ENCODE measurements around the gene G3BP2.
A peak's percentile ranks its signal among the peaks of the same experiment; 100 is the strongest.
"Not testable (repeated sequence)": the region's sequence is repeated elsewhere in the genome, so short reads cannot be mapped to it uniquely, and the experiment has no call there.

Gene G3BP2

DNA sequence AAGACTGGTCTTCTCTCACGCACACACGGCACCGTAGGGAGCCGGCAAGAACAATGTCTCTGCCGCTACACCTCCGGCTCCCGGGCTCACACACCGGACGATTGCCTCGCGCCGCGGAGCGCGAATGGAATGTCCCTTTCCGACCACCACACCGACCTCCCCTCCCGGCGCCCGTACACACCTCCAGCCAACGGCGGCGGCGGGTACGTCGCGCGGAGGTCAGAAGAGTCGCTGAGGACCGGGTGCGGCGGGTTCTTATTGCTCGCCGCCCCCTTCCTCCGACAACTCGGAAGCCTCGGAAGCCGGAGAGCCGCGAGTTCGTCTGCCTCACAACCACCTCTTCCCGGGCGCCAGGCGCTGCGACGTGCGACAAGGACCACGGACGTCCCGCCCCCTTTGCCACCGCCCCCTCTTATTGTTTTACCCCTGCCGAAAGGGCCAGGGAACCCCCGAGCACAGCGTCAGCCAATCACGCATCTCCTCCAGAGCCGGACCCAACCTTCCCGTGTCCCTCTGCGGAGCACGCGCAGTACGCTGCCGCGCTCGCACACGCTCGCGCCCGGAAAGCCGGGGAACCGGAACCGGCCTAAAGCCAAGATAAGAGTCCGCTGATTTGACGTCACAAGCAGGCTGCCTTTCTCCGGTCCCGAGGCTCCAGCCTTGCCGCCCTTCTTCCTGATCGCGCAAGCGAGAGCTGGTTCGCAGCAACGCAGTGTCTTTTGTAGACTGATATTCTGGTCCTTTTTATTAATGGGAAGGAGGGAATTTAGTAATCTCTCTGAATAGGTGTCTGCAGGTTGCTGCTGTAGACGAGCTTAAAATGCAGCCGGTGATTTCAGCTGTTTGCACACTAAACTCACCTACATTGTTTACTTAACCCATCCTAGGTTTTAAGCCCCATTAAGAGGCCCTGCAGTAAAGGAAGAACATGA is at the start of gene G3BP2:
G3BP2 (minus strand) TSS at position 385 of the 932 bp plus-strand sequence. CDS start 11,386 bp downstream, outside the sequence.
- DNase-seq = peak; percentile 88

DNA sequence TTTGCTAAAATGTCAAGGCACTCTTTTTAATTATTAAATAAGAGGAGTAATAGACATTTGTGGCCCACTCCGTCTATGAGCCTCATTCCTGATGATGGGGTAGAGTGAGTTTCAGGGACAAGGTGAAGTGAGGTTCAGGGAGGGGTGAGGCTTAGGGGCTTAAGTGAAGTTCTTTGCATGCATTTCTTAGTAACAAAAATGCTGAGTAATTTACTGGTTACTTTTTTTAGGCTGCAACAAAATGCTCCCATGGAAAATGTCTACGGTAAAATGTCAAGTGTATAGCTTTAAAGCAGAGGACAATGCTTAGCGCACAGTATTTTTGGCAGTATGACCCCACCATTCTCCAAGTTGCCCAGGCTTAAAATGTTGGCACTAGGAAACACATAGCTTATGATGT is 49.2 kb upstream of the G3BP2 start:
- DNase-seq = no peak

DNA sequence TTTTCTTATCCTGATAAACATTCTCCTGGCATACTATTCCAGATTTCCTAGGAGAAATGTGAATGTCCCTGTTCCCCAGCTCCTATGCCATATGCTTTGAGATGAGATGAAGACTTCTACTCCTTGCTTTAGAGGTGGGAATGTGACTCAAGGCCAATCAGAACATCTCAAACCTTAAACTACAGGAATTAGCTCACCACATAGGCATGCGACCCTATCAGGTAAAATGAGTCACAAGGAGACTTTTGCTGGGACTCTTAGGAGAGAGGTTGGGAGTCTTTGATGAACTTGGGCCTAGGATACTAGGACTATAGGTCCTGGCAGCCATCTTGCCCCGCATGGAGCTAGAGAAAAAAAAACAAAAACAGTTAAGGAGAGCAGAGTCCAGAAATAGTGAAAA is 45.3 kb upstream of the G3BP2 start:
- DNase-seq = no peak

DNA sequence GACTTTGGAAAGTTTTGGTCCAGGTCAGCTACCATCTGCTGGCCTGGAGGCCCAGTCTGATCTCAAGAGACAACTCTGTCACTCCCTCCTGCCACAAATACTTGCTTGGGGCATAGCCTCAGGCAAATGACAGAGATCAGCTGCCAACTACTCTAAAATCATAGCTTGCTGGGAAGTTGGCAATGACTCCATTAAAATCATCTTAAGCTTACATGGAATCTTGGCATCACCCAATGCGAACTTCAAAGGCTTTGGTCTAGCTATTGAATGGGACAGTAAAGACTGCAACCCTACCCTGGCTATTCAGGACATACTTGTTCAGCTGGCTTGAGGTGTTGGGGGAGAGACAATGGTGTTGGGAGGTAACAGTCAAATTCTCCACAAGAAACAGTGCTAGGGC is 44.2 kb upstream of the G3BP2 start:
- DNase-seq = no peak

DNA sequence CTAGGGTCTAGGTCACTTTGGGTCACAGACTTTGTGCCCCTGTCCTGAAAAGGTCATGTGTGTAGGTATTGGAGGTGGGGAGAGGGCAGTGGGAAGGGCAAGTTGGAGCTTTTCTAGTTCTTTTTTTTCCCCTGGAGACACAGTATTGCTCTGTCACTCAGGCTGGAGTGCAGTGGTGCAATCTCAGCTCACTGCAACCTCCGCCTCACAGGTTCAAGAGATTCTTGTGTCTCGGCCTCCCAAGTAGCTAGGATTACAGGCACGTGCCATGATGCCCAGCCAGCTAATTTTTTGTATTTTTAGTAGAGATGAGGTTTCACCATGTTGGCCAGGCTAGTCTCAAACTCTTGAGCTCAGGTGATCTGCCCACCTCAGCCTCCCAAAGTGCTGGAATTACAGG is 42.8 kb upstream of the G3BP2 start:
- not testable (repeated sequence) for DNase-seq

DNA sequence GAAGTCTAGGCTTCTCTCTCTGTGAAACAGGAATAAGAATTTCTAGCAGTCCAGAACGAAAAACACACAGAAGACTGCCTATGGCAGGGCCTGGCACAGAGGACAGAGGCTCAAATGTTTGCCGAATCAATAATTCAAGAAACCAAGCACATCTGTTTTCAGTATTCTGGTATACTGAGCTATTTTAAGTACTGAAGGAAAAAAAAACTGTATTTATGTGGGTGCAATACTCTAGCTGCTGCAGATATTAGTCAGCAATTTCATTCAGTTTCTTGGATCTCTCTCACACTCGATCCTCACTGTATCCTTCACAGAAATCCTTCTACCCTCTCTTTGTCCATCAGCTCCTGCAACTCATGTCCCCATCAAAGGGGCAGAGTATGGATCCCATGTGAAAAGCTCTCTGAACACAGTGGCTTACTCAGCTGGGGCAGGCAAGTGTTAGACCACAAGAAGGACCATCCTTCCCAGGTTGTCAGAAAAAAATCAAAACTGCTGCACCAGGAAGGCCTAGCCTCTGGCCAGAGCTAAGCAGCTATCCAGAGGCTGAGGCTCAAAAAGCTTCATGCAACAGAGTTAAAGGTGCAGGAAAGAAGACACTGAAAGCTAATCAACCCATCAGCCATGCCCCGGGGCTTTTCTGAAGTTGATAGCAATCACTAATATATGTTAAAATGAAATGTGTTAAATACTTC is 42.0 kb upstream of the G3BP2 start:
- no peak for DNase-seq

DNA sequence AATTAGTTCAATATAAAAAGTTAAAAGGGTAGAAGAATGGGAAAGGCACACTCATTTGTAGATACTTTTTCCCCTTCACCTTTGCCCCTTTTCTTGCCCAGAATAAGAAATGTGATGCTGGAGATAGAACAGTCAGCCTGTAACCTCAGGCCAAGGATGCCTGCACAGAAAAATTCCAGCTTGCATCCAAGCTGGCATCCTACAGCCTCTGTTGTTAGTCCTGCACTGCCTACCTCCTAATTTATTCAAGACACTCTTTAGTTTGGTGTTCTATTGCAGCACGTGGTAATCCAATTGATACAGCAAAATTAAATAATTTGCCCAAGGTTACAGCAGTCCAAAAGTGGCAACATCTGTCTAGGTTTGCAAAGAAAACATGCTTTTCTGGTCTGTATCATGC is 41.5 kb upstream of the G3BP2 start:
- DNase-seq = no peak

DNA sequence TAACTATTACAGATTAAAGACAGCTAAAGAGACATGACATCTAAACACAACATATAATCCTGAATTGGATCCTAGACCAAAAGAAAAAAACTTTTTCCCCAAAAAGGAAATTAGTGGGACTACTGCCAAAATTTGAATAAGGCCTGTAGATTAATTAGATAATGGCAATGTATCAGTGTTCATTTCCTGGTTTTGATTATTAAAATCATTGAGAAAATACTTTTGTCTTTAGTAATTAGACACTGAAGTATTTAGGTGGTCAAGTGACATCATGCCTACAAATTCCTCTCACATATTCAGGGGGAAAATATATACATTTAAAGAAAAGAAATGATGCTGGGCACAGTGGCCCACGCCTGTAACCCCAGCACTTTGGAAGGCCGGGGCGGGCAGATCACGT is 40.8 kb upstream of the G3BP2 start:
- DNase-seq = no peak

DNA sequence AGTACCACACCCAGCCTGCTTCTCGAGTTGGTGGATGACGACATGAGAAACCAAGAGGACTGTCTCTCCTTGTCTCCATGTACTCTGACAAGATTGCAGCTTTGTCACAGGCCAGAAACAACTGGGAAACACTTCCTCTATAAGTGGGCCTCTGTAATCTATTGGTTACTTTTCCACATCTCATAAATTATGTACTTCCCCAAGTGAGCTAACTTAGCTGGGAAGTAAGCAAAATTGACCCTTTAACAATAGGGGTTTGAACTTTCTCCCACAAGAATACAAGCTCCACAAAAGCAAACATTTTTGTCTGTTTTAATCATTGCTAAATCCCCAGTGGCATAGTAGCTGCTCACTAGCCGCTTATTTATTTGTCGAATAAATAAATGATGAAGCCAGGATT is 37.0 kb upstream of the G3BP2 start:
- DNase-seq = no peak

DNA sequence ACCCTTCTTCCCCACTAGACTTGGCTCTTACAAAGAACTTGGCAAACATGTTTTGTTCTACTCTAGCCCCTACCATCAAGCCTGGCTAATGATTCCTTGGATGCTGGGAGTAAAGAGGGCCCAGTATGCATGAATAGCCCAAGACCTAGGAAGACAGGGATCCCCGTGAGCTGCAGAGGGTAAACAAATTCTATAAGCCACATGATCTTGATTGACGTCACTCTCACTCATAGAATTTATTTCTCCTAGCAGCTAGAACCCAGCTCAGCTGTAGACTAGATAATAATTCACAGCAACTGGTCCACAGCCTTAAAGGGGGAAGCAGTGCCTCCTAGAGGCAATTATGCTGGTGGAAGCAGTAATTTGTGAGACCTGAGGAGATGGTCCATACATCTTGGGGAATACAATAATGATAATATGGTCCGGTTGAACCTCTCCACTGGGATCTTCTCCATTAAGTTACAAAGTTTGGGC is 35.0 kb upstream of the G3BP2 start:
- no peak for DNase-seq

DNA sequence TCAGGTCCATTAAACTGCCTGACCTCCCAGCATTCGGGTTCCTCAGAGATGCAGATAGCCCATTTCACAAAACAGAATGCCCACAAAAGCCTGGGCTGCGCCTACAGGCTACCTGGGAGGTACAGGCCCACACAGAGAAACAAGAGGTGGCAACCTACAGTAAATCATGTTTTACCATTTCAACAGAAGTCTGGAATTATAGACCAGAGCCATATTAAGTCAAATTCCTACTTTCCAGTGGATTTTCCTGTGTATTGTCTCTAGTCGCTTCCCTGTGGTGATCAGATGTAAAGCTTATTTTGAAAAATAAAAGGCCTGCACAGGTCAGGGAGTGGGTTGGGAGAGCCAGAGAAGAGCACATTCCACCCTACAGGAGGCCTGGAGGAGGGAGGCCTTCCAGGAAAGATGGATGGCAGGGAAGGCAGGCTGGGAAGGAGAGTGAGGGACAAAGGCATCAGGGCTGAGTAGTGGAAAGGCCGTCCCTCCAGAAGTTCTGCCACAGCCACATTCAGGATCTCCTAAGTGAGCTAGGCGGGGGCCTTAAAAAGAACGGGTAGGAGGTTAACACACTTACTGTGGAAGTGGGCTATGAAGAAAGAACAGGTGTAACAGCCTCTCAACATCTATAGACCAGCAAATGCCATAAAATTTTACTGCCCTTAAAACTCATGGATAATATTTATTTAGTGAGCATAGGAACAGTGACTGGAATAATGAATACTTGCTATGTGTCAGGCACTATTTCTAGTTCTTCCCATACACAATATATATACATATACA is 32.2 kb upstream of the G3BP2 start:
- DNase-seq = no peak

DNA sequence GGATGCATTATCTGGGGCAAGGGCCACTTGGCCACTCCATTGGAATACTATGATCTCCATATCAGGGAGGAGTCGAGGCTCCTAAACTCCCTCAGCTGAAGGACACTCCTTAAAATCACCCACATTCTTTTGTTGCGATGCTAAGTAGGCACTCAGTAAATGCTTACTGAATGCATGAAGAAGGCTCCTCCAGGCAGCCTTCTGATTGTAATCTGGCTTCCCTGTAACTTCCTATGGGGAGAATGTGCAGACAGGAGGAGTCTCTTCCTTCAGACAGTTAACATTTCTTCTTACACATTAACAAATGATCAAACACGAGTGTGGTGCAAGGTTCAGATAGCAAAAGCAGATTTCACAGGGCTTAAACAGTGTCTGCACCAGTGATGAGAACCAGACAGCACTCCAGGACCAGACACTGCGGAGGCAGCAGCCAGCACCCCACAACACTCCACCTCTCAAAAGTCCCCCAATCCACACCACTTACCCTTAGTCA is 29.8 kb upstream of the G3BP2 start:
- no peak for DNase-seq

DNA sequence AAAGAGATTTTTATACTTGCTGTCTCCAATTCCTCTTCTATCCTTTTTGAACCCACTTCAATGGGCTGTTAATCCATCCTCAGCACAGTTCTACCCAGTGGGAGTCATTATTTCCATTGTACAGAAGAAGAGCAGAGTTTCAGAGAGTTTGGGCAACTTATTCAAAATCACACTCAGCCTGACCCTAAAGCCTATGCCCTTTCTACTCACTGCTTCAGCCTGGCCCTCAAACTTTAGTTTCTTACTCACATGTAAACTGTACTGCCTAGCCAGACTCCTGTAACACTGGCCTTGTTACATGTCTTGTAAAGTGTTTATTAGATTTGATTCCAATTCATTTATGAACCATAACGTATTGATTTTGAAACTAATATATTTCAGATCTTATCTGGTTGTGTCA is 26.1 kb upstream of the G3BP2 start:
- DNase-seq = no peak

DNA sequence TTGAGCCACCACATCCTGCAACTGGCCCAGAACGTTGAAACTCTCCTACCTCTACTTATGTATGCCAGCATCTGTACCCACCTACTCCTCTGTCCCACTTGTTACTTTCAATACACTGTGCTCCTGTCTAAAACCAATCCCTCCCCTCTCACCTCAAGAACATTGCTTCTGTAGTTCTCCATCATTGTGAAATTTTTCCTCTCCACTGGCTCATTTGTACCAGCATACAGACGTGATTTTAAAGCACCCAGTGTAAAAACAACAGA is 25.7 kb upstream of the G3BP2 start:
- no peak for DNase-seq

DNA sequence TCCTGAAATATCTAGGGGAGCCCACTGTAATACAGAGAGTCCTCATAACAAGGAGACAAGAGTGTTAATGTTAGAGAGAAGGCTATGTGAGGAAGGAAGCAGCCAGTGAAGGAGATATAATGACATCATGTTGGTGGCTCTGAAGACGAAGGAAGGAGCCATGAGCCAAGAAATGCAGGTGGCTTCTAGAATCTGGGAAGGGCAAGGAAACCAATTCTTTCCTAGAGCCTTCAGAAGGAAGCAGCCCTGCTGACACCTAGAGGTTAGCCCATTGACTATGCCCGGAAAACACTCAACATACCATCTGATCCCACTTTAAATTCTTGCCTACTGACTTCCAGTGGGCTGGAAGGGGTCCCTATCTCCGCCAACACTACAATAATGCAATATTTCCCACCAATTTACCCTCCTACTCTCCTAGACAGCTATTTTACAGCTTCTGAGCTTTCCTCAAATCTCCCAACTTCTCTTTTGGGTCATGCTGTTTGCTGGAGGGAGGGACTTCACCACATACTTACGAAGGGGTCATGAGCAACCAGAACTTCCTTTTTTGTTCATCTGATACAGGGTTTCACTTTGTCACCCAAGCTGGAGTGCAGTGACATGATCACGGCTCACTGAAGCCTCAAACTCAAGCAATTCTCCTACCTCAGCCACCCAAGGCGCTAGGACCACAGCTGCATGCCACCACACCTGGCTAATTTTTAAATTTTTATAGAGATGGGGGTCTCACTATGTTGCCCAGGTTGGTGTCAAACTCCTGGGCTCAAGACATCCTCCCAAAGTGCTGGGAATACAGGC is 25.2 kb upstream of the G3BP2 start:
- DNase-seq = no peak

DNA sequence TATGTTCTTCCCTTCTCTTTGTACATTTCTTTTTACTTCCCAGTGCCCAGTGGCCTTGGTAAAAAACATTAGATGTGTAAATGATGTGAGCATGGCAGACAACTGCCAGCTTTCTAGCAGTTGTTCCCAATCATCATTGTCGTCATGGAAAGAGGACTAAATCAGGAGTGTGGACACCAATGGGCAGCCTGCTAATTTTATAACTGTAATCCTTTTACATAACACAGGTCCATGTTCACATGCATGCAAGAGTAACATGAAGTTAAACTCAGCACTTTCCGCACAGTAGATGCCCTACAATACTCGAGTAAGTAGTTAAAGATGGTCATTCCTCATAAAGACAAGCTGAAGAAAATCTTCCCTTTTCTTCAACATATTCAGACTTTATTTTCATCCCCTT is 23.4 kb upstream of the G3BP2 start:
- no peak for DNase-seq

DNA sequence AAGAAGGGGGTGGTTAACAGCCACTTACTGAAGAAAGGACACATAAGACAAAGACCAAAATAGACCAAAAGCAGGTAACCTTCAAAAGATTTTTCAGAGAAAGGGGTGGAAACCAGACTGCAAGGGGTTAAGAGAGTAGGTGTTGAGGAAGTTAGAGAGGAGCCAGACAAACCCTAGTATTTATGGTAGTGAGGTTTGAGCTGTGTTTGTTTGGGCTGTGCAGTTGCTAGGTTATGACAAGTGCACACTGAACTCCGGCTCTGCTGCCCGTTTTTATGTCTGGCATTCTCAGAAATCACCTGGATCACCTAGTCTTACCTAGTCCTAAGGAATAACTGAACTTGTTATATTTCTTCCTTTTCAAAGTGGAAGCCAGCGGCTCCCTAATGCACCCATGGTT is 22.9 kb upstream of the G3BP2 start:
- no peak for DNase-seq

DNA sequence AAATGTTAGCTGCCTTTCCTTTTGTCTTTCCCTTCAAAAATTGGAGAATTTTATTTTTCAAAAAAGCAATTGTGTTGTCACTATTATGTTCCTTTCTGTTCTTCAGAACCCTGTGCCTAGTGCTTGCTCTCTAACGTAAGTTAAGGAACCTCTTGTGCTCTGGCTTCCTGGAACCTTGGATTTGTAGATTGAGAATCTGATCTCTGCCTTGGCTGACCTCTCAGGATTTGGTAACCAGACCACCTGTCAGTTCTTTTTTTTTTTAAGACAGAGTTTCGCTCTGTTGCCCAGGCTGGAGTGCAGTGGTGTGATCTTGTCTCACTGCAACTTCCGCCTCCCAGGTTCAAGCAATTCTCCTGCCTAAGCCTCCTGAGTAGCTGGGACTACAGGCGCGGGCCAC is 18.9 kb upstream of the G3BP2 start:
- DNase-seq = not testable (repeated sequence)

DNA sequence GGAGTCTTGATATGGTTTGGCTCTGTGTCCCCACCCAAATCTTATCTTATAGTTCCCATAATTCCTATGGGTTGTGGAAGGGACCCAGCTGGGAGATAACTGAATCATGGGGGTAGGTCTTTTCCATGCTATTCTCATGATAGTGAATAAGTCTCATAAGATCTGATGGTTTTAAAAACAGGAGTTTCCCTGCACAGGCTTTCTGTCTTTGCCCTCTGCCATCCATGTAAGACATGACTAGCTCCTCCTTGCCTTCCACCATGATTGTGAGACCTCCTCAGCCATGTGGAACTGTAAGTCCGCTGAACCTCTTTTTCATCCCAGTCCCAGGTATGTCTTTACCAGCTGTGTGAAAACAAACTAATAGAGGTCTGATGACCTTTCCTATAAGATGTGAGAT is 13.9 kb upstream of the G3BP2 start:
- not testable (repeated sequence) for DNase-seq

DNA sequence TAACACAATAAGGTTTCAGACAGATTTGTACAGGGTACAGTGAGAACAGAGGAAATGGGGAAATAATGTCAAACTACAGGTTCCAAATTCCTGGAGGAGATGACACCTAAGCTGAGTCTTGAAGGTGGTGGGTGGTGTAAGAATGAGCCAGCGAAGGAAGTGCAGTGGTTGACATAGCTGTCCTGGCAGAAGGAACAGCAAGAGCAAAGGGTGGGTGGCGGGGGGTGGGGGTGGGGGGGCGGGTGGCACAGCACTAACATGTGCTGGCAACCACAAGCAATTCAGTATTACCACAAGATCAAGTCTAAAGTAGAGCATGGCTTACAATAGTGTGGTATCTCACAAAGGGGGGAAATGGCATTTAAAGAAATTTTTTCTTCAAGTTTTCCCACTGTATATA is 13.1 kb upstream of the G3BP2 start:
- DNase-seq = no peak

DNA sequence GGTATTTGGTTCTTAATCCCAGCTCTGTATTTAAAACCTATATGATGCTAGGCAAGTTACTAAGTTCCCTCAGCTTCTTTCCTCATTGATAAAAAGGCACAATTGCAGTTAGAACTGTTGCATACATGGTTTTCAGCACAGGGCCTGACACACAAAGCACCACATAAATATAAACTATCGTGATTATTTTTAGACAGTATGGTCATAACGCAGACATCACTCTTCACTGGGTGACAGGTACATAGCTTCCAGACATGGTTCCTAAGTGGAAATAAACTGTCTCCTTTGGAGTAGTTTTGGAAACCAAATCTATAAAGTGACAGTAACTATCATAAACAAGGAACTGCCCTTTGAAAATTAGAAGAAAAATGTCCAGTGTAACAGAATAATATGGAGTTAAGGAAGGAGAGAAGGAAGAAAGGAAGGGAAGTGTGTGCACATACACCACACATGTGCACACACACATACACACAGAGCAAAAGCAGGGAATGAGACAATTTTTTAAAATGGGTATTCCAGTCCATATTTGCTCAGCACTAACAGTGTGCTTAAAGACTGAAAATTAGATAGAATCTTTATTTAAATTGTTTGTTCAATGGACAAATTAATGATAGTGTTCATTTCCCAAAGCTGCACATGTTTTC is 12.5 kb upstream of the G3BP2 start:
- DNase-seq = no peak

Data from NCI-H748 treated with DMSO at 0.1 percent for 48 hours (cell line).